Neural progenitor cell (in vitro differentiated cells): ENCODE data around the gene LRRC37A.

Source experiments
- CTCF ChIP-seq: fragments of 200-600 bp; sonication (generic); IDR thresholded peaks from 2 replicates; pipeline ENCODE4 v1.5.1; 2017; ENCODE audit warnings: antibody characterized with exemption, mild to moderate bottlenecking
- EZH2phosphoT487 ChIP-seq: fragments of 200-600 bp; sonication (generic); IDR thresholded peaks from 2 replicates; pipeline ENCODE4 v1.6.1; 2017; ENCODE audit warnings: antibody characterized with exemption

- TF ChIP-seq CTCF (no peak), EZH2phosphoT487 (no peak)
Measured at GRCh38 chr17:46274238-46274637, 20.7 kb upstream of the LRRC37A start.
